Measurements from ENCODE around the gene MFNG.

The MFNG gene

GRCh38 chr22:37457093-37457893, 28.9 kb downstream of the MFNG start:
- Histone ChIP-seq H3F3A (ENCODE audit: low read depth) (no peaks in the 10 kb centered on the region), H3K9ac (ENCODE audit: low read depth, low read length, poor library complexity, severe bottlenecking) (no peak overlapping the region), H3K4me2 (ENCODE audit: low read depth, low read length, poor library complexity, severe bottlenecking) (no peak overlapping the region), H2AFZ (ENCODE audit: low read length) (no peak overlapping the region), H3K79me2 (ENCODE audit: insufficient read depth, low read length) (no peaks in the 10 kb centered on the region), H3K27me3 (ENCODE audit: insufficient read depth, low read length, poor library complexity, severe bottlenecking) (no peaks in the 10 kb centered on the region), H3K9me3 (ENCODE audit: insufficient read depth, low read depth, low read length) (no peaks in the 10 kb centered on the region), H3K9me2 (replicated peaks; ENCODE audit: low read depth, low read length) (no peaks in the 10 kb centered on the region), H4K20me1 (ENCODE audit: insufficient read depth, low read length, poor library complexity, severe bottlenecking) (no peaks in the 10 kb centered on the region), H3K36me3 (ENCODE audit: insufficient read depth, low read length) (no peaks in the 10 kb centered on the region), H3K4me1 (ENCODE audit: insufficient read depth, low read length, poor library complexity, severe bottlenecking) (no peaks in the 10 kb centered on the region), H3K4me3 (ENCODE audit: low read length, poor library complexity, severe bottlenecking) (no peak overlapping the region)
- TF ChIP-seq EZH2phosphoT487 (IDR thresholded peaks at IDR 0.05; ENCODE audit: borderline replicate concordance): no peak
- TF ChIP-seq CTCF (conservative IDR thresholded peaks at IDR 0.05; ENCODE audit: low read length): peak; percentile 98

GRCh38 chr22:37456346-37456745, 29.8 kb downstream of the MFNG start:
- Histone ChIP-seq H3K4me1 (ENCODE audit: insufficient read depth, low read length, poor library complexity, severe bottlenecking) (no peaks in the 10 kb centered on the region), H3K9me2 (replicated peaks; ENCODE audit: low read depth, low read length) (no peaks in the 10 kb centered on the region), H4K20me1 (ENCODE audit: insufficient read depth, low read length, poor library complexity, severe bottlenecking) (no peaks in the 10 kb centered on the region), H3K79me2 (ENCODE audit: insufficient read depth, low read length) (no peaks in the 10 kb centered on the region), H3K36me3 (ENCODE audit: insufficient read depth, low read length) (no peaks in the 10 kb centered on the region), H3K4me2 (ENCODE audit: low read depth, low read length, poor library complexity, severe bottlenecking) (no peak overlapping the region), H3K9ac (ENCODE audit: low read depth, low read length, poor library complexity, severe bottlenecking) (no peak overlapping the region), H2AFZ (ENCODE audit: low read length) (no peak overlapping the region), H3F3A (ENCODE audit: low read depth) (no peaks in the 10 kb centered on the region), H3K9me3 (ENCODE audit: insufficient read depth, low read depth, low read length) (no peaks in the 10 kb centered on the region), H3K27me3 (ENCODE audit: insufficient read depth, low read length, poor library complexity, severe bottlenecking) (no peaks in the 10 kb centered on the region), H3K4me3 (ENCODE audit: low read length, poor library complexity, severe bottlenecking) (no peak overlapping the region)
- no peak for TF ChIP-seq CTCF (conservative IDR thresholded peaks at IDR 0.05; ENCODE audit: low read length)
- TF ChIP-seq EZH2phosphoT487 (IDR thresholded peaks at IDR 0.05; ENCODE audit: borderline replicate concordance): no peak

- no peaks in the 10 kb centered on the region for H3K4me1 ChIP-seq (ENCODE audit: insufficient read depth, low read length, poor library complexity, severe bottlenecking)
- H3K4me2 ChIP-seq (ENCODE audit: low read depth, low read length, poor library complexity, severe bottlenecking): no peak overlapping the region
- H3K27me3 ChIP-seq (ENCODE audit: insufficient read depth, low read length, poor library complexity, severe bottlenecking): no peaks in the 10 kb centered on the region
- H4K20me1 ChIP-seq (ENCODE audit: insufficient read depth, low read length, poor library complexity, severe bottlenecking): no peaks in the 10 kb centered on the region
- no peak overlapping the region for H2AFZ ChIP-seq (ENCODE audit: low read length)
- H3K9me3 ChIP-seq (ENCODE audit: insufficient read depth, low read depth, low read length): no peaks in the 10 kb centered on the region
- H3K79me2 ChIP-seq (ENCODE audit: insufficient read depth, low read length): no peaks in the 10 kb centered on the region
- no peak overlapping the region for H3K4me3 ChIP-seq (ENCODE audit: low read length, poor library complexity, severe bottlenecking)
- H3K9ac ChIP-seq (ENCODE audit: low read depth, low read length, poor library complexity, severe bottlenecking): no peak overlapping the region
- no peaks in the 10 kb centered on the region for H3K9me2 ChIP-seq (replicated peaks; ENCODE audit: low read depth, low read length)
- TF ChIP-seq CTCF (conservative IDR thresholded peaks at IDR 0.05; ENCODE audit: low read length) (no peak), EZH2phosphoT487 (IDR thresholded peaks at IDR 0.05; ENCODE audit: borderline replicate concordance) (no peak)
- no peaks in the 10 kb centered on the region for H3K36me3 ChIP-seq (ENCODE audit: insufficient read depth, low read length)
- H3F3A ChIP-seq (ENCODE audit: low read depth): no peaks in the 10 kb centered on the region
These were observed 30.3 kb downstream of the MFNG start for GRCh38 chr22:37455896-37456295.

All from Loucy (cell line).